ENCODE data around the gene ZBTB16. TPM values are rescaled to one million over a fixed set of nuclear protein-coding genes. Genes with fewer than 3 reads are reported as not detected.

ZBTB16 gene
- total and polyA plus RNA-seq, 2 donors (not counting 3 experiments of a cell fraction or from before 2014, with no cell fraction given), result 9.8 to 20.3 TPM

- Histone ChIP-seq H3K79me2 (ENCODE audit: control insufficient read depth, insufficient read depth, low read length) (peaks cover 3% of the 10 kb centered on the region), H3K4me3 (replicated peaks in 1 of 3; ENCODE audit: insufficient read depth in 1 of 3, low read depth in 1 of 3, low read length in 3 of 3) (no peak overlapping the region), H3K9ac (replicated peaks; ENCODE audit: extremely low read depth, insufficient read depth, low read length) (no peak overlapping the region), H4K20me1 (replicated peaks; ENCODE audit: control insufficient read depth, extremely low read depth, insufficient read depth, low read length) (no peaks in the 10 kb centered on the region), H3K27me3 (ENCODE audit: control insufficient read depth in 2 of 2, insufficient read depth in 2 of 2, low read length in 2 of 2) (no peaks in the 10 kb centered on the region), H3K27ac (ENCODE audit: insufficient read depth, low read depth, low read length) (no peak overlapping the region), H3K36me3 (ENCODE audit: control insufficient read depth in 2 of 2, extremely low read depth in 1 of 2, insufficient read depth in 2 of 2, low read length in 2 of 2) (peaks cover 0 to 2% of the 10 kb centered on the region in 2 experiments), H3K4me1 (ENCODE audit: control insufficient read depth, extremely low read depth, insufficient read depth, low read length) (peaks cover 29% of the 10 kb centered on the region), H2AFZ (ENCODE audit: low read depth, low read length) (no peak overlapping the region), H3K9me3 (replicated peaks; ENCODE audit: control insufficient read depth, insufficient read depth, low read length) (no peaks in the 10 kb centered on the region), H3K4me2 (ENCODE audit: insufficient read depth, low read length) (no peak overlapping the region), H3K9me1 (replicated peaks; ENCODE audit: control insufficient read depth, extremely low read depth, insufficient read depth, low read length) (no peaks in the 10 kb centered on the region)
- ChIA-PET POLR2A (no interaction called here), CTCF (interaction anchor here (2.0 kb wide), 1 partner anchor 129 kb away, joined by 4 read pairs; no protein-coding TSS in a partner anchor)
- TF ChIP-seq POLR2AphosphoS5 (IDR thresholded peaks at IDR 0.05; ENCODE audit: insufficient read depth, low read depth, low read length) (no peak), EZH2 (IDR thresholded peaks at IDR 0.05; ENCODE audit: borderline replicate concordance, low read depth, low read length, severe bottlenecking) (no peak), GATA2 (IDR thresholded peaks at IDR 0.05; ENCODE audit: insufficient read depth, insufficient read length, low read depth, low read length) (no peak), MYC (IDR thresholded peaks at IDR 0.05; ENCODE audit: low read depth, low read length) (no peak), FOS (IDR thresholded peaks at IDR 0.05; ENCODE audit: borderline replicate concordance, insufficient read depth, low read length) (no peak), JUN (IDR thresholded peaks at IDR 0.05; ENCODE audit: borderline replicate concordance, insufficient read depth, insufficient read length, low read depth) (no peak), POLR2A (IDR thresholded peaks at IDR 0.05; ENCODE audit: low read depth, low read length) (no peak), MAX (IDR thresholded peaks at IDR 0.05; ENCODE audit: insufficient read depth, insufficient read length) (no peak)
- TF ChIP-seq, protein P1, sequence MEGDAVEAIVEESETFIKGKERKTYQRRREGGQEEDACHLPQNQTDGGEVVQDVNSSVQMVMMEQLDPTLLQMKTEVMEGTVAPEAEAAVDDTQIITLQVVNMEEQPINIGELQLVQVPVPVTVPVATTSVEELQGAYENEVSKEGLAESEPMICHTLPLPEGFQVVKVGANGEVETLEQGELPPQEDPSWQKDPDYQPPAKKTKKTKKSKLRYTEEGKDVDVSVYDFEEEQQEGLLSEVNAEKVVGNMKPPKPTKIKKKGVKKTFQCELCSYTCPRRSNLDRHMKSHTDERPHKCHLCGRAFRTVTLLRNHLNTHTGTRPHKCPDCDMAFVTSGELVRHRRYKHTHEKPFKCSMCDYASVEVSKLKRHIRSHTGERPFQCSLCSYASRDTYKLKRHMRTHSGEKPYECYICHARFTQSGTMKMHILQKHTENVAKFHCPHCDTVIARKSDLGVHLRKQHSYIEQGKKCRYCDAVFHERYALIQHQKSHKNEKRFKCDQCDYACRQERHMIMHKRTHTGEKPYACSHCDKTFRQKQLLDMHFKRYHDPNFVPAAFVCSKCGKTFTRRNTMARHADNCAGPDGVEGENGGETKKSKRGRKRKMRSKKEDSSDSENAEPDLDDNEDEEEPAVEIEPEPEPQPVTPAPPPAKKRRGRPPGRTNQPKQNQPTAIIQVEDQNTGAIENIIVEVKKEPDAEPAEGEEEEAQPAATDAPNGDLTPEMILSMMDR (IDR thresholded peaks at IDR 0.05; ENCODE audit: extremely low read depth in 1 of 2, insufficient read depth in 1 of 2, low read depth in 1 of 2, low read length in 2 of 2), result no peak
- intact Hi-C loops (cut with micrococcal nuclease), result no loop called here
- BruUV-seq (replicated peaks), result no TSS peak
- FAIRE-seq (no peak), DNase-seq (ENCODE audit: low read depth, low spot score) (no peak)
- dilution Hi-C loops (cut with MboI; ENCODE audit: extremely low pct_ligation_motif_present, low sequenced_read_pairs), result no loop called here
These were observed 97.3 kb downstream of the ZBTB16 start for GRCh38 chr11:114156782-114157181.

Data from endothelial cell of umbilical vein (primary cell).